Prostate gland (tissue), 2 donors: ENCODE results near the gene MCAM. TPM values are rescaled to one million over a fixed set of nuclear protein-coding genes. Genes with fewer than 3 reads are reported as not detected.

Experiments
- DNase-seq: peaks from one replicate; pipeline ENCODE4 v3.0.0-alpha.2; 2019; ENCODE audit warnings: low spot score
- H3K27ac ChIP-seq, 2 donors: fragments of 200-600 bp; sonication (generic); 2 replicates each; pipeline ENCODE4 v1.5.1; 2017 to 2019
- H3K27me3 ChIP-seq: fragments of 200-600 bp; sonication (generic); replicated peaks from 2 replicates; pipeline ENCODE4 v1.5.1; 2019; ENCODE audit not compliant: insufficient read depth
- H3K36me3 ChIP-seq, 2 donors: fragments of 200-600 bp; sonication (generic); 1 replicate in 1 of 2; 2 replicates in 1 of 2; pipeline versions ENCODE4 v1.5.1 to v1.8.1; 2017 to 2019
- H3K4me1 ChIP-seq: fragments of 200-600 bp; sonication (generic); replicated peaks from 2 replicates; pipeline ENCODE4 v1.5.1; 2019
- H3K4me3 ChIP-seq, 2 donors: fragments of 200-600 bp; sonication (generic); 2 replicates each; pipeline ENCODE4 v1.5.1; 2017 to 2019
- H3K9me3 ChIP-seq: fragments of 200-600 bp; sonication (generic); 2 replicates; pipeline ENCODE4 v1.5.1; 2017
- CTCF ChIP-seq, 4 experiments: fragments of 200-600 bp in 2 of 4; fragments of 450-650 bp in 2 of 4; sonication (generic) in 2 of 4; IDR thresholded peaks; 1 replicate in 3 of 4; 2 replicates in 1 of 4; pipeline ENCODE4 v1.5.1; 2016 to 2019; ENCODE audit warnings: antibody characterized with exemption in 4 of 4, mild to moderate bottlenecking in 2 of 4, moderate library complexity in 2 of 4
- POLR2A ChIP-seq: fragments of 450-650 bp; IDR thresholded peaks from one replicate; pipeline ENCODE4 v1.6.1; 2016; ENCODE audit warnings: antibody characterized with exemption, mild to moderate bottlenecking
- POLR2AphosphoS5 ChIP-seq: sonication (generic); formaldehyde crosslinking; IDR thresholded peaks from one replicate; pipeline ENCODE4 v1.6.1; 2017; ENCODE audit warnings: antibody characterized with exemption
- WGBS: methylation state at CpG from one replicate; pipeline ENCODE4 v1.1.5; 2018; 5-methylcytosine and 5-hydroxymethylcytosine counted together
- intact Hi-C: fragments of 100-400 bp; cut with DNase I; formaldehyde crosslinking; loops from one replicate; pipeline ENCODE4 v1.14.2; 2022
- total RNA-seq, 2 donors: library from RNA; depleted of rRNA; stranded (reverse); fragments of >200 nt; gene quantifications; one replicate each; pipeline ENCODE4 v1.1.0, GENCODE V29; 2016

Gene MCAM
- total RNA-seq, 2 donors from 2014 or later = 156 to 292 TPM

DNA sequence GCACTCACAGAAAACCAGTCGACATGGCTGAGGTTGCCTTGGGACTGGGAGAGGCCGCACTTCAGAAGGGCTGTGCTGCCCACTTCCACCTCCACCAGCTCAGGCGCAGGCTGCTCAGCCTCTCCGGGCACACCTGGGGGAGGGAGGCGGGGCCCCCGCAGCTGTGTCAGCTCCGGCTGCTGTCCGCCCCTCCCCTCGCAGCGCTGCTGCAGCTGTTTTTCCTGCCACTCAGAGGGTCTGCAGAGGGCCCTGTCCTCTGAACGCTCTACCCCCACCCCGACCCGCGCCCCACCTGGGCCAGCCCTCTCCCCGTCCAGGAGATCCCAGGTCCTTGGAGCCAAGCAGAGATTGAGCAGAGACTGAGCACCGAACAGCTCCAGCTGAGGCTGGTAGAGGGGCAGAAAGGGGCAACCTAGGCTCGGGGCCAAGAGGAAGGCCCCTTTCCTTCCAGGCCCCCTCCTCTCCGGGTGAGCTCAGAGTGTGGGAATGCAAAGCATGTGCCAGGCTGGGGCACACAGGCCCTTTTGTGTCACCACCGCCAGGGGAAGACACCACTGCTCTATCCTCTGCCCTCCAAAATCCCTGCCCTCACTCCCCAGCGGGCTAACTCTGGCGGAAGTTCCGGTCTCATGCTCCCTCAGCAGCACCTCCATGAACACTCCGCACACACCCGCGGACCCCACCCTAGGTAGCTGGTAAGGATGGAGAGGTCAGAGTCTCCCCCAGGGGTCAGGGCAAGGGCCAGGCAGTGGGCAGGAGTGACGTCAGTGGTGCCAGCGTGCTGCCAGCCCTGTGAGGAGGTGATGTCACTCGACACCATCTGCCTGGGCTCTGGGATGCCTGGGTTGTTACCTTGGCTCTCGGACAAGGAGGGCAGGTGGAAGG lies 1.6 kb downstream of the MCAM start:
- Histone ChIP-seq H3K4me3 (peak overlapping the region; percentile 28 to 40), H3K4me1 (no peaks in the 10 kb centered on the region), H3K36me3 (no peaks in the 10 kb centered on the region), H3K27ac (peak overlapping the region; percentile 66 to 72), H3K27me3 (peaks cover 3% of the 10 kb centered on the region), H3K9me3 (no peaks in the 10 kb centered on the region)
- WGBS = 6% methylated on average over 24 of the region's 29 CpGs
- intact Hi-C loops = loop anchor here (2.0 kb wide), 1 partner anchor 59 kb away; no protein-coding TSS in a partner anchor
- DNase-seq = no peak
- TF ChIP-seq POLR2AphosphoS5 = no peak
- TF ChIP-seq CTCF (IDR thresholded peaks at IDR 0.05) = no peak
- TF ChIP-seq POLR2A = no peak

- H3K9me3 ChIP-seq = no peaks in the 10 kb centered on the region
- WGBS = 66% methylated on average over 15 of the region's 18 CpGs
- intact Hi-C loops = no loop called here
- peaks cover 2% of the 10 kb centered on the region for H3K27me3 ChIP-seq
- H3K4me1 ChIP-seq = no peaks in the 10 kb centered on the region
- H3K36me3 ChIP-seq = no peaks in the 10 kb centered on the region
- TF ChIP-seq CTCF (IDR thresholded peaks at IDR 0.05) = no peak
- H3K4me3 ChIP-seq = no peak overlapping the region
- peak overlapping the region in 1 of 2 donors; percentile 72 for H3K27ac ChIP-seq
- no peak for DNase-seq
Measured at GRCh38 chr11:119314726-119315125, 2.2 kb downstream of the MCAM start.

GRCh38 chr11:119310682-119311052 lies 6.3 kb downstream of the MCAM start:
- H3K4me3 ChIP-seq = no peak overlapping the region
- intact Hi-C loops = no loop called here
- no peaks in the 10 kb centered on the region for H3K9me3 ChIP-seq
- no peaks in the 10 kb centered on the region for H3K27me3 ChIP-seq
- H3K4me1 ChIP-seq = no peaks in the 10 kb centered on the region
- TF ChIP-seq POLR2A (no peak), CTCF (IDR thresholded peaks at IDR 0.05) (no peak), POLR2AphosphoS5 (no peak)
- H3K27ac ChIP-seq = no peak overlapping the region
- no peak for DNase-seq
- no peaks in the 10 kb centered on the region for H3K36me3 ChIP-seq
- 80% methylated on average over 20 of the region's 20 CpGs for WGBS

DNA sequence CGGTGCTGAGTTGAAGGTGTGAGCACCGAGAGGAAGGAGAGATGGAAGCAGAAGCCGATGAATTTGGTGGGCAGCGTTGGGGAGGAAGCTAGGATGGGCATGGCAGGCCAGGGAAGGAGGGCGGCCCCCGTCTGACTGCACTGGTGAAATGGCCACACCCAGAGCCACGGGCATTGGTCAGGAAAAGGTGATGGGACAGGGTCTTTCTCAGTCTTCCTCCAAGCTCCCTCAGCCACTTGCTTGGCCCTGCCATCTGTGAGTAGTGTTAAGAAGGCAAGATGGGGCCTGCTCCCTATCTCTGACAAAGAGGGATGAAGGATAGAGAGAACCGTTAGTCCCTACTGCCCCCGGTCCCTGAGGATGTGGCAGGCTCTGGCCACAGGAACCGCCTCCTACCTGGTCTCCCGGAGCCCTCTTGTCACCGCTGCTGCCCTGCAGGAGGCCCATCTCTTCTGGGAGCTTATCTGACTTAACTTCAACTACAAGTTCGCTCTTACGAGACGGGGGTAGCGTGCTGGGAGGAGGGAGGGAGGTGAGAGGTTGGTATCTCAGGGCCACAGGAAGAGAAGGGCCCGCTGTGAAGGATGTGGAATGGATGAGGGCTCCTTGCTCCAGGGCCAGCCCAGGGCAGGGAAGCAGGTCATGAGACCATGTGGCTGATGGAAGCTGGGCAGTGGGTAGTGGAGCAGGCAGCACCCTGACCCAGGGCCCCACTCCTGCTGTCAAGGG lies 6.8 kb downstream of the MCAM start:
- no peak overlapping the region for H3K27ac ChIP-seq
- no peak overlapping the region for H3K4me3 ChIP-seq
- TF ChIP-seq CTCF (IDR thresholded peaks at IDR 0.05) = no peak
- TF ChIP-seq POLR2AphosphoS5 = no peak
- no peaks in the 10 kb centered on the region for H3K27me3 ChIP-seq
- H3K4me1 ChIP-seq = no peaks in the 10 kb centered on the region
- WGBS = 85% methylated on average over 17 of the region's 17 CpGs
- no peak for DNase-seq
- H3K36me3 ChIP-seq = no peaks in the 10 kb centered on the region
- intact Hi-C loops = no loop called here
- no peaks in the 10 kb centered on the region for H3K9me3 ChIP-seq
